Activated CD4-positive, alpha-beta T cell treated with anti-CD3 and anti-CD28 coated beads for 4 hours (primary cell): ENCODE measurements around the gene RAD51D.
"Not testable (repeated sequence)": the region's sequence is repeated elsewhere in the genome, so short reads cannot be mapped to it uniquely, and the experiment has no call there.

Experiments used
- DNase-seq, 2 donors: peaks; one replicate each; pipeline ENCODE4 v3.0.0-alpha.2; 2020

The RAD51D gene

DNA sequence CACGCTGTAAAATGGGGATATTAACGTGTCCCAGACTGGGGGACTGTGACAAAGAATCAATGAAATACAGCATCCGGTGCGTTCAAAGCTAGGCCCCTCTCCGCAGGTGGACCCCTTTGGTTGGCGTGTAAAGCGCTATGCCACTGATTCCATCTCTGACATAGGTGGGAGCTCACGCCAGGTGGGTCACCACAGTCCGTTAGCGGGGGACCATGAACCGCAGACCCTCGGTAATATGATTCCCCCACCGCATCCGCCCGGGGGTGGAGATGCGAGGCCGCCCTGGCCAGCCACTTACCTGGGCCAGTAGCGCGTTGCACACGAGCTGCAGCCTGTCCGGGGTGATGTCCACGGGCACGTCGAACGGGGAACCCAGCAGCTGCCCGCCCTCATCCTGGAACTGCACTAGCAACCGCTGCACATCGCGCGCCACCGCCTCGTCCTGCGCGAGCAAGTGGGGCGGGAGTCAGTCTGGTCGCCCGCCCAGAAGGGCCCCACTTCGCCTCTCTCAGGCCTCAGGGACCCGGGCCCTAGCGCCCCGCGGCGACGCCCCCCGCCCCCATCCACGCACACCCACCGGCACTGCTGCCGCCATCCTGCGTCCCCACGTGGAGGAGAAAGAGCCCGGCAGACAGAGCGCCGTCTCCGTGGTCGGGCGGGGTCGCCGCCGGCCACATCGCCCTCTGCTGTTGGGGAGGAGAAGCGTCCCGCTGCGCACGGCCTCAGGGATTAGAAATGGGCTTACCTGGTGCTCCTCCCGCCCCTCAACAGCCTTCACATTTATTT, 22.2 kb upstream of the RAD51D start, which contains the start of gene NLE1:
TSS of gene NLE1 (minus strand) at position 623 of the 786 bp plus-strand sequence. CDS start at position 595, 28 bp downstream.
- DNase-seq, result peak; percentile 87 to 88

DNA sequence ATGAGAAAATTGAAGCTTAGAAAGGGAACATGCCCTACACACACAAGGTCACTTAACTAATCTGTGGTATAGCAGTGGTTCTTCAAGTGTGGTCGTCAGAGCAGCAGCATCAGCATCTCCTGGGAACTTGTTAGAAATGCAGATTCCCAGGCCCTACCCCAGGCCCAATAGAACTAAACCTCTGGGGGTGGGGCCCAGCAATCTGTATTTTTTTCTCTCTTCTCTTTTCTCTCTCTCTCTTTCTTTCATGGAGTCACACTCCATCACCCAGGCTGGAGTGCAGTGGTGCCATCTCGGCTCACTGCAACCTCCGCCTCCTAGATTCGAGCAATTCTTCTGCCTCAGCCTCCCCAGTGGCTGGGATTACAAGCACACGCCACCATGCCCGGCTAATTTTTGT, 18.6 kb upstream of the RAD51D start:
- DNase-seq, result no peak

DNA sequence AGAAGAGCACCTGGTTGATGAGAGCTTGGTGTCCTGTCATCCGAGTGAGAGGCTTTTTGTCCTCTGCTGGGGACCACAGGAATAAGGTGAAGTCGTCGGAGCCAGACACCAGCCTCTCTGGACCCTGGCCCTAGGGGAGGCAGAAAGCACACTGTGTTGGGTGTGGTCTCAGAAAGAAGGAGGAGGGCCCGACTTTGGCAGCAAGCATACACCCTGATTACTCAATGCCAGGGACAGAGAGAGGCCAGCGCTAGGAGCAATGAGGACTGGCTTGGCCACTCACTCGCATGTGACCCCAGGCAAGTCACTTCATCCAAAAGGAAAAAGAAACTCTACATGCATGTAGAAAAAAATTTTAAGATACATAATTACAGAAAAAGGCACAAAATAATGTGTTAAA, 15.7 kb upstream of the RAD51D start:
- no peak for DNase-seq

DNA sequence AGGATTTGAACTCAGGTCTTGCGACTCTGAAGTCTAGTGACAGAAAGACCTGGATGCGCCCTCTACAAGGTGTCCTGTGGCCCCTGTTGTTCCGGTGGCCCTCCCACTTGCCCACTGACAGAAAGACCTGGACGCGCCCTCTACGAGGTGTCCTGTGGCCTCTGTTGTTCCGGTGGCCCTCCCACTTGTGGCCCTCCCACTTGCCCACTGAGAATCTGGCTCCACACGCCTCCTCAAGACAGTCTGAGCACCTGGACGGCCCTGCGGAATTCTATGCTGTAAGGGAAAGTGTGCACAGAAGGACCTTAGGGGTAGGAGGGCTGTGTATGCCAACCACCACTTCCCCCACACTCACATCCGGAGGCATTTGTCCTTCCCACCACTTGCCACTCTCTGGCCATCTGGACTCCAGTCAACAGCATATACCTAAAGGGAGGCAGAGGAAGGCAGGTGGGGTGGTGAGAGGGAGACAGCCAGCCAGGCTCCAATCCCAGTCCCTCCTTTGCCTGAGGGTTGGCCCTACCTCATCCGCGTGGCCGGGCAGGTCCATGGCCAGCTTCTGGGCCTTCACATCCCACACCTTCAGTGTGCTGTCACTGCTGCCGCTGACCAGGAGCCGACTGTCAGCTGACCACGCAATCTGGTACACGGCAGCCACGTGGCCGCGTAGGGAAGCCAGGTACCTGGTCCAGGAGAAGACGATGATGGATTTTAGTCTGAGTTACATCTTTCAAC, 13.3 kb upstream of the RAD51D start:
- DNase-seq, result no peak

DNA sequence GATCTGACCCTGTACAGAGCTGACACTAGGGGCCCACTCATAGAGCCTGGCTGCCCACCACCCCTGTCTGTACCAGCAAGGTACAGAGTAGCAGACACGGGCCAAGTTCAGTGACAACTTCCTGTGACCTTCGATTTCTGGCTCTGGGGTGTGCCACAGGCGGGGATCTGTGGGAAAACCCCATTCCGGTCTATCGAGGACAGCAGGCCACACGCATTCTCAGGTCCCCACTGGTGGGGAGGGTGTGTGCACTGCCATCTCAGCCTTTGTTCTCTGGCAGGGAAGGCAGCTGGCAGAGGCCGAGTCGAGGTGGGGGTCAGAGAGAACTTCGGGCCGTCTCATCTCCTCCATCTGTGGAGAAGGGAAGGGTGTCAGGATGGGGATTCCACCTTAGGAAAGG, 12.4 kb upstream of the RAD51D start:
- no peak for DNase-seq

DNA sequence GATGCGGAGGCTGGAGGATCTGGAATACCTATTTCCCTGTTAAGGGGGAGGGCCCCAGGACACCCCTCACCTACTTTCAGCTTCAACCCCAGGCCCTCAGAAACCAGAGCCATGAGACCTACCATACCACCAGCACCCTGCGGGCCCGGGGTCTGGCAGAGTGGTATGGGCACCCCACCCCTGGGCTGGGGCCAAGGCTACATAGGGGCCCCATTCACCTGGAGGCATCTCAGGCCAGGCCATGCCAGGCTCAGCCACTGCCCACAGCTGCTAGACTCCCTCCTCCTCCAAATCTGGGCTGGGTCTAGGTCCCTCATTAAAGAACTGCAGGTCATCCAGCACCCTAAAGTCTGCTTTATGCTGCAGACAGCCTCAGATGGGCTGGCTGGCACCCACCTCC, 10.7 kb upstream of the RAD51D start:
- no peak for DNase-seq

DNA sequence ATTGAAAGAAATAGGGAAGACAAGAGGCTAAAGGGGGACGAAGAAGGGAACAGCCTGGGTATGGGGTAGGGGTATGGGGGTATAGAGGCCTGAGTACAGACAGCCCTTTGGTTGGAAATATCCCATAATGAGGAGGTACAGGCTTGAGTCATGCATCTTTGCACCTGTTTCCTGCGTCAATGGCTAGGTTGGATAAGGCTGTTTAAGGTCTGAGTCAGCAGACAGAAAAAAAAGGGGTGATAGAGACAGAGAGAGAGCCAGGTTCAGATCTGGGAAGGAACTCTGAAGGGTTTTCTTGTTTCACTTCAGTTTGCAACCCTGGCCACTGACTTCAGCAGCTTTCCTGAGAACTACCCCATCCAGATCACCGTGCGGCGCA, 10.3 kb upstream of the RAD51D start:
- no peak for DNase-seq

DNA sequence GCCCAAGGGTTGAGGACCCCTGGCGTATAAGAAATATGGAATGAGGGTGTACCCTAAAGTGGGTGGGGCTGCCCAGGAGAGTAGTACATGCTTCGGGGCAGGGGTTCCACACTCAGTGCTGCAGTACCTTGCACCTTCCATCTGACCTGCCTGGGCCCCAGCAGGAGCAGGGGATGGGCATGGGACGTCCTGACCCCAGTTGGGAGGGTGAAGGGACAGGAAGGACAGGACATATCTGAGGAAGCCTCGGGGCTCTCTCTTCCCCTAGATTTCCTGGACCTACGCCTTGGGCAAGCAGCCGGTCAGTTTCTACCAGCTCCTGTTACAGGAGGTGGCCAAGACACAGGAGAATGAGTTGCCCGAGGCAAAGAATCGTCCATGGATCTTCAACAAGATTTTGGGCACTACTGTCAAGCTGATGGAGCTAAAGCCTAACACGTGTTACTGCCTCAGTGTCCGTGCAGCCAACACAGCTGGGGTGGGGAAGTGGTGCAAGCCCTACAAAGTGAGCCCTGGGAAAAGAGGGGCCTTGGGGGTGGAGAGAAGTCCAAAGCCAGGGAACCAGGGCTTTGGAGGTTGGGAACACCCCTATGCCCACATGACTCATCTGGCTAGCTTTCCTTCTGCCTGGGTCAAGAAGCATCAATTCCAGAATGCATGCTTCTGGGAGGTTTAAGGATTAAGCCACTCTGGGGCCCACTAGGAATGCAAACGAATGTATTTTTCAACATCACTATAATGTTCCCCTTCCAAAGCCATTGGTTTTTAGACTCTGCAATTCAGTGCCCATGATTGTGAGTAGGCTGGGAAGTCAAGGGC, 9.7 kb upstream of the RAD51D start:
- no peak for DNase-seq

DNA sequence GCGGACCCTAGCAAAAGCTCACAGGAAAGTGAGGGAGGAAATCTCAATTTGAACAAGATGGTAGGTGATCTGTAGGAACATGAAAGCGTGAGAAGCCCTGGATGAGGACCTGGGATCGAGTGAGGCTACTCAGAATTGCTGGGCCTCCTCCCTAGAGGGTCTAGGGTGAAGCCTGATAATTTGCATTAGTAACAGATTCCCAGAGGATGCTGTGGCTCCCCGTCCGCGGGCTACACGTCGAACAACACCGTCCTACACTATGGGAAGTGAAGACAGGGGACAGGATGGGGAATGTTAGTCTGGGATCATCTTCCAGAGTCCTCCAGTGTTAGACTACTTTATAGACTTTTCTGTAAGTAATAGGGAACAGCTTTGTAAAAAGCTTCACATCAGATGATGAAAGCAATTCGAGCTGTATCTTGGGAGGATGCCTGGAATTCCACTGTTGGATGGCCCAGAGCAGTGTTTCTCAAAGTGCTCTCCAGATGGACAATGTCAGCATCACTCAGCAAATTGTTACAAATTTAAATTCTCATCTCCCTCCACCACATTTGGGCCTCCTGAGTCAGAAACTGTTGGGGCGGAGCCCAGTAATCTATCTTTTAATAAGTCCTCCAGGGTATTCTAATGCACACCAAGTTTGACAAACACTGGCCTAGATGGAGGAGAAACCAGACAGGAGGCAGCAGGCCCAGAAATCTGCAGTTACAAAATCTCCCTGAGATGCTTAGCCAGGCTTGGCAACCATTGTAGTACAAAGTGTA, 8.3 kb upstream of the RAD51D start:
- no peak for DNase-seq

DNA sequence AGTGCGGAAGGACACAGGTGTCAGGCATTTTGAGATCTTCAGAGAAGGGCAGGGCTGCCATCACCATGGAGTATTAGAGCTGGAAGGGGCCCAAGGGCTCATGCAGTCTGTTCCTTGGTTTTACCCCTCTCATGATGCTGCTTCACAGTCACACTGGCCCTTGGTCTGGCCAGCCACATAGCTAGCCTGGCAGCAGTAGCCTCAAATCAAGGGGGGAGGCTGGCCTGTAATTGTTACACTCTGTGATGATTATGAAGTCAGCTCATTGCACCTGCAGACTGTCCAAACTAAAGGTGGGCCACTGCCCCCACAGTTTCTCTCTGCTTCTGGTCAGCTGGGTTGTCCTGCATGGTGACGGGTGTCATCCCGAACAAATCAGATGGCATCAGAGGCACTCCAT, 1.7 kb upstream of the RAD51D start, which contains the start of gene FNDC8:
TSS of gene FNDC8 (plus strand) at position 301 of the 400 bp plus-strand sequence. CDS start at position 380, 79 bp downstream.
- DNase-seq, result no peak

DNA sequence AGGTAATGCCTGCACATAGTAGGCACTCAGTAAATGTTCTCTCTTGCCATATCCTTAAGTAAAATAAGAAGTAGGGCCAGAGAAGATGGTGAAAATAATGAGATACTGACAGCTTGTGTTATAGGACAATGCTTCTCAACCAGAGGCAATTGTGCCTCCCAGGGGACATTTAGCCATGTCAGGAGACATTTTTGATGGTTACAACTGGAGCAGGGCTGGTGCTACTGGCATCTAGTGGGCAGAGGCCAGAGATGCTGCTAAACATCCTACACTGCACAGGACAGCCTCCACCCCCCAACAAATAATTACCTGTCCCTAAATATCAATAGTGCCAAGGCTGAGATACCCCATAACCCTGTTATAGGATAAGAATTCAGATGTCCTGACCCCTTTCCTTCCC, 1.7 kb downstream of the RAD51D start:
- DNase-seq, result peak in 1 of 2 donors; percentile 33

DNA sequence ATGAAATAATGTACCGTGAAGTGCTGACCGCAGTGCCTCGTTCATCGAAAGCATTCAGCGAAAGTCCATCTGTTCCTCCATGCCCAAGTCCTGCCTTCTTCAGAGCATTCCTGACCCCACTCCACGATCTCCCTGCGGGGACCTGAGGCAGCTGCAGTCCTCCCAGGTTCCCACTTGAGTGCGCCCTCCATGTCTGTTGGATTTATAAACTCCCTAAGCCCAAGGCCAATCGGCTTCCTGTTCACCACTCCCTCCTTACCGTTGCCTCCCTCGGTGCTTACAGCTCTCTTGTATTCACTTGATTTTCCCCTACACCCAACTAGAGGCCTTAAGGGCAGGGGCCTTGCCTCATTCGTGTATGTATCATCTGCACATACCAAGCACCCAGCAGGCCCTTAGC, 2.8 kb downstream of the RAD51D start:
- no peak for DNase-seq

DNA sequence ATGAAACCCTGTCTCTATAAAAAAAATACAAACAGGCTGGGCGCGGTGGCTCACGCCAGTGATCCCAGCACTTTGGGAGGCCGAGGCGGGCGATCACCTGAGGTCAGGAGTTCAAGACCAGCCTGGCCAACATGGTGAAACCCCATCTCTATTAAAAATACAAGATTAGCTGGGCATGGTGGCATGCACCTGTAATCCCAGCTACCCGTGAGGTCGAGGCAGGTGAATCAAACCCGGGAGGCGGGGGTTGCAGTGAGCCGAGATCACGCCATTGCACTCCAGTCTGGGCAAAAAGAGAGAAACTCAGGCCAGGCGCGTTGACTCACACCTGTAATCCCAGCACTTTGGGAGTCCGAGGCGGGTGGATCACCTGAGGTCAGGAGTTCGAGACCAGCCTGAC, 8.9 kb downstream of the RAD51D start:
- not testable (repeated sequence) for DNase-seq

DNA sequence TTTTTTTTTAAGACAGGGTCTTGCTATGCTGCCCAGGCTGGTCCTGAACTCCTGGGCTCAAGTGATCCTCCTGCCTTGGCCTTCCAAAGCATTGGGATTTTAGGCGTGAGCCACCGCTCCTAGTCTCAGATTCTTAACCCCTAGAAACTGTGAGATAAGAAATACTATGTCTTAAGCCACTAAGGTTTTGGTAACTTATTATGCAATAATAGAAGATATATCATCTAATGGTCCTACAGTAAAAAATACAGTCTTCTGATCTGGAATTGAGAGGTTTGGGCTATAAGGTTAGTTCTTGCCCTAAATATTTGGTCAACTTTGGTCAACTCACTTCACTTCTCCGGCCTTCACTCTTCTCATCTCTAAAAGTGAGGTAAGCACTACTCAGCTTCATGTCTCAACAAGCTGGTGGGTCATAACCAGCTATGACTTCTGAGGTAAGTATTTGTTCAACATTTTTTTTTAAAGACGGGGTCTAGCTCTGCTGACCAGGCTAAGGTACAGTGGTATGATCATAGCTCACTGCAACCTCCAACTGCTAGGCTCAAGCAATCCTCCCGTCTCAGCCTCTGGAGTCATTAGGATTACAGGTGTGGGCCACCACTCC, 14.7 kb downstream of the RAD51D start:
- DNase-seq, result no peak

DNA sequence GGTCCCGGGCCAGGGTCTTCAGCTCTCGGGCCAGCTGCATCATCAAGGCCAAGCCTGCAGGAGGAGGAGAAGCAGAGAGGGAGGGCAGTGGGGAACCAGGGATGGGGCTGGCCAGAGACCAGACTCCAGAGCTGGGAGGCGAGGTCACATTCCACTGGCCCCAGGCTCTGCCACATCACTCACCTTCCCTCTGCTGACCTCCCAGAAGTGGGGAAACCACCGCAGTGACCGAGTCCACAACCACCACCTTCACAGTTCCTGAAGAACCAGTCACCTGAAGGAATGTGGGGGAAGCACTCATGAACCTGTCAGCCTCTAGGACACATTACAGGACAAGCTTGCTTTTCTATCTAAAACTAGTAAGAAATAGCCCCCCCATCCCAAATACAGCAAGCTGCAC, 16.4 kb downstream of the RAD51D start:
- no peak for DNase-seq

DNA sequence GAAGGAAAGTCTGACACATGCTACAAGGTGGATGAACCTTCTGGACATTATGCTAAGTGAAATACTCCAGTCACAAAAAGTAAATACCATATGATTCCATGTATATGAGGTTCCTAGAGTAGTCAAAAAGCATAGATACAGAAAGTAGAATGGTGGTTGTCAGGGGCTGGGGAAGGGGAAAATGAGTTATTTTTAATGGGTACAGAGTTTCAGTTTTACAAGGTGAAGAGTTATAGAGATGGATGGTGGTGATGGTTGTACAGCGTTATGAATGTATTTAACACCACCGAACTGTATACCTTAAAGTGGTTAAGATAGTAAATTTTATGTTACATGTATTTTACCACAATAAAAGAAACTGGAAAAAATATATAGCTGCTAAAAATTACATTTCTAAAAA, 17.9 kb downstream of the RAD51D start:
- DNase-seq, result no peak

DNA sequence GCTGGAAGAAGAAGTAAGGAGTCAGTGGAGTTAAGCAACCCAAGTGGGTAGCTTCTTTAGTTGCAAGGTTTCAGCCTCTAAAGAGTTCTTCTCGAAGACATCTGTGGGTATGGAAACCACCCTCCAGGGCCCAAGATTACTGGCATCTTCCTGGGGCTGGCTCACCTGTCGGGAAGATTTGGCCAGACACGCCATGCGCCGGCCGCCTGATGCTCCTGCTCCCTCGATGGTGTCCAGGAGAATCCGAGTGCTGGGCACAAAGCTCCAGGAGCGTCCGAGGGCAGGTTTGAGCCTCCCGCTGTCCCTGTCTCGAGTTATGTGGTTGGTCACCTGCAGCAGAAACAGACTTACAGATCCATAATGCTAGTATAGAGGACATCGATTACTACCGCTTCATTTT, 18.6 kb downstream of the RAD51D start:
- no peak for DNase-seq

DNA sequence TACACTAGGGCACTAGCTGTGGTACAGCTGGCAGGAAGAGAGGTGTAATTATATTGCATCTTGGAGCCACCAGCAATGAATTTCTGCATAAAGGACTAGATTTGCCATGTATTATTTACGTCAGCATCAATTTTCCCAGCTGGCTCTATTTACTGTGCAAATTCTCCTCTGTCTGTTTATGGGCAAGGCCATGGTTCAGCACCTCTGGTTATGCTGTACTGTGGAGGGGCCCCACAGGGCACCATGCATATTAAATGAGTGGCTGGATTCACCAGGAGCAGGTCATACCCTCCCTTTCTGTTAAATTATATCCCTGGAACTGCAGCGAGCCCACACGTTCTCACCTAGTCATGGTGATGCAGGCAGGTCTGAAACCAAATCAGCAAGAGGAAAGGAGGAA, 19.8 kb downstream of the RAD51D start:
- no peak for DNase-seq

DNA sequence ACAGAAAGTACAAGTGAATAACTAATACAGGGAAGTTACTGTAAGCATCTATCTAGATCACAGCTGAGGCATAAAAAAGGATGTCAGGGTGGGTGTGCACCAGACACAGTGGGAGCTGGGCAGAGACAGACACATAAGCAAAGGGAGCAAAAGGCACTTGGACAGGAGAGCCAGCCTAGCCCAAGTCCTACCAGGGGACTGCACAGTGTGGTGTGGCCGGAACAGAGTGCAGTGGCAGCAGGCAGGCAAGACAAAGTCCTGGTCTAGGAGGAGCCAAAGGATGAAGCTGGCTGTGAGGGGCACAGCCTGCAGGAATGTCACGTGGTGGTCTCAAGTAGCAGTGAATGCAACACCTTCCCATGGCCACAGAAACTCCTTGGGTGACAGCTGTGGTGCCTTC, 21.9 kb downstream of the RAD51D start:
- DNase-seq, result no peak

DNA sequence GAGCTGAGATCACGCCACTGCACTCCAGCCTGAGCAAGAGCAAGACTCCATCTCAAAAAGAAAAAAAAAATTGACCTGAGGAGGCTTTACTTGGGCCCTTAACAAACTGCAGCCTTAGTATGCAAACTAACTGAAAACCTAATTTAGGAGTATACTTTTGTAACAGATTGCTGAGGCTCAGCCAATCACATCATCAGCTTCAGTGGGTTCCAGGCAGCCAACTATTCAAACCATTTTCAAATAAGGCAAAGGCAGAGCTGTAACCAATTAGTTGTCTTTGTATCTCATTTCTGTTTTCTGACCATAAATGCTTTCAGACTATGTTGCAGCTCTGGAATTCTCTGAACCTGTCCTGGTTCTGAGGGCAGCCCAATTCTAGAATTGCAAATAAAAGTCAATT, 23.9 kb downstream of the RAD51D start:
- DNase-seq, result no peak

DNA sequence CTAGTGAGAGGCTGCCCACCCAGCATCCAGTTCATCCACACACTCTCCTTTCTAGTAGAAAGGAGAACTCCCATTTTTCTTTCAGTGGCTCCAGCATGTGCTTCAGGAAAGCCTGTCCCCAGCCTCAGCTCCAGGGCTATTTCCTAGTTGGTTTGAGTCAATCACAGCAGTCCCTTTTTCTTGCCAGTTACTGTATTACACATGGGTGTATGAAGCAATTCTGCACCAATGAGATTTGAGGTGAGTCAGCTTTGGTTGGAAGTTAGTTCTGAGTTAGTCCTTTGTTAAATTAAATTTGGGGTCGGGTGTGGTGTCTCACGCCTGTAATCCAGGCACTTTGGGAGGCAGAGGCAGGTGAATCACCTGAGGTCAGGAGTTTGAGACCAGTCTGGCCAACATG, 24.8 kb downstream of the RAD51D start:
- no peak for DNase-seq

DNA sequence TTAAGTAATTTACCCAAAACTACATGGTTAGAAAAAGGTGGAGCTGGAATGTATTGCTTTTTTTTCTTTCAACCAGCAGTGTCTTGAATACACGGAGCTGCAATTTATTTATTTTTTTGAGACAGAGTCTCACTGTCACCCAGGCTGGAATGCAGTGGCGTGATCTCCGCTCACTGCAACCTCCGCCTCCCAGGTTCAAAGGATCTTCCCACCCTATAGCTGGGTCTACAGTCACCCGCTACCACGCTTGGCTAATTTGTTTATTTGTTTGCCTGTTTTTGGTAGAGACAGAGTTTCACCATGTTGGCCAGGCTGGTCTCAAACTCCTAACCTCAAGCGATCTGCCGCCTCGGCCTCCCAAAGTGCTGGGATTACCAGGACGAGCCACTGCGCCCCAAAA, 29.0 kb downstream of the RAD51D start:
- not testable (repeated sequence) for DNase-seq
